Hippocampal formation (tissue), 2 donors: ENCODE measurements around the gene SLC28A3.

Source experiments
- DNase-seq, 2 donors: peaks; one replicate each; lab custom pipeline; 2025; lab: John Stamatoyannopoulos, UW

Gene SLC28A3

GRCh38 chr9:84297162-84297821, 43.3 kb downstream of the SLC28A3 start:
- DNase-seq = no peak

GRCh38 chr9:84296146-84296843, 44.3 kb downstream of the SLC28A3 start:
- DNase-seq = no peak

- no peak for DNase-seq
Measured at GRCh38 chr9:84294241-84294950, 46.2 kb downstream of the SLC28A3 start.

GRCh38 chr9:84293001-84293798, 47.4 kb downstream of the SLC28A3 start:
- no peak for DNase-seq

- no peak for DNase-seq
Measured at GRCh38 chr9:84285381-84285780, 55.2 kb downstream of the SLC28A3 start.

- DNase-seq = peak in 1 of 2 donors; percentile 64
Measured at GRCh38 chr9:84283946-84284345, 56.6 kb downstream of the SLC28A3 start.

- DNase-seq = no peak
Measured at GRCh38 chr9:84278130-84278529, 62.4 kb downstream of the SLC28A3 start.

GRCh38 chr9:84277646-84278045, 62.9 kb downstream of the SLC28A3 start:
- DNase-seq = no peak

- DNase-seq = no peak
Measured at GRCh38 chr9:84276741-84277140, 63.8 kb downstream of the SLC28A3 start.

- no peak for DNase-seq
Measured at GRCh38 chr9:84271921-84272556, 68.5 kb downstream of the SLC28A3 start.

- peak; percentile 25 to 51 for DNase-seq
Measured at GRCh38 chr9:84271531-84271900, 69.0 kb downstream of the SLC28A3 start.

GRCh38 chr9:84270847-84271530, 69.6 kb downstream of the SLC28A3 start:
- DNase-seq = no peak

GRCh38 chr9:84266087-84266561, 74.4 kb downstream of the SLC28A3 start:
- no peak for DNase-seq

- no peak for DNase-seq
Measured at GRCh38 chr9:84264307-84265029, 76.1 kb downstream of the SLC28A3 start.

- DNase-seq = peak; percentile 68 to 74
Measured at GRCh38 chr9:84261070-84261746, 79.3 kb downstream of the SLC28A3 start.

- no peak for DNase-seq
Measured at GRCh38 chr9:84258371-84258770, 82.2 kb downstream of the SLC28A3 start.

GRCh38 chr9:84255696-84256095, 84.9 kb downstream of the SLC28A3 start:
- no peak for DNase-seq

GRCh38 chr9:84254972-84255371, 85.6 kb downstream of the SLC28A3 start:
- no peak for DNase-seq

GRCh38 chr9:84251921-84252320, 88.6 kb downstream of the SLC28A3 start:
- no peak for DNase-seq
